Endothelial cell of hepatic sinusoid (primary cell): ENCODE results near the gene HOXC9.

Experiments used
- in situ Hi-C: cut with HindIII; loops from 2 replicates; pipeline ENCODE4 v1.10.0; 2017; ENCODE audit warnings: low sequenced_read_pairs

Gene HOXC9

GRCh38 chr12:53998900-53999236, 1.1 kb upstream of the HOXC9 start:
- in situ Hi-C loops = no loop called here

- in situ Hi-C loops = no loop called here
Measured at GRCh38 chr12:53999559-54000115, 324 bp upstream of the HOXC9 start.

- in situ Hi-C loops = no loop called here
Measured at GRCh38 chr12:54001283-54002187, 1.6 kb downstream of the HOXC9 start.

GRCh38 chr12:54002278-54002914, 2.4 kb downstream of the HOXC9 start:
- in situ Hi-C loops = no loop called here

- in situ Hi-C loops = no loop called here
Measured at GRCh38 chr12:54002915-54003389, 3.0 kb downstream of the HOXC9 start.

- in situ Hi-C loops = no loop called here
Measured at GRCh38 chr12:54003625-54004024, 3.7 kb downstream of the HOXC9 start.

- in situ Hi-C loops = no loop called here
Measured at GRCh38 chr12:54004063-54004840, 4.3 kb downstream of the HOXC9 start.

GRCh38 chr12:54004841-54005530, 5.0 kb downstream of the HOXC9 start:
- in situ Hi-C loops = no loop called here

GRCh38 chr12:54005531-54005852, 5.5 kb downstream of the HOXC9 start:
- in situ Hi-C loops = no loop called here

GRCh38 chr12:54005853-54006558, 6.0 kb downstream of the HOXC9 start:
- in situ Hi-C loops = no loop called here

GRCh38 chr12:54006559-54007220, 6.7 kb downstream of the HOXC9 start:
- in situ Hi-C loops = no loop called here

GRCh38 chr12:54007538-54008259, 7.7 kb downstream of the HOXC9 start:
- in situ Hi-C loops = no loop called here

- in situ Hi-C loops = no loop called here
Measured at GRCh38 chr12:54008260-54008552, 8.2 kb downstream of the HOXC9 start.

- in situ Hi-C loops = no loop called here
Measured at GRCh38 chr12:54009171-54010052, 9.5 kb downstream of the HOXC9 start.

GRCh38 chr12:54010053-54010971, 10.4 kb downstream of the HOXC9 start:
- in situ Hi-C loops = no loop called here

- in situ Hi-C loops = no loop called here
Measured at GRCh38 chr12:54010972-54011664, 11.2 kb downstream of the HOXC9 start.
